ENCODE measurements around the gene GABRA5. TPM values are rescaled to one million over a fixed set of nuclear protein-coding genes. Genes with fewer than 3 reads are reported as not detected.

Gene GABRA5
- 0.06 TPM for total RNA-seq

DNA sequence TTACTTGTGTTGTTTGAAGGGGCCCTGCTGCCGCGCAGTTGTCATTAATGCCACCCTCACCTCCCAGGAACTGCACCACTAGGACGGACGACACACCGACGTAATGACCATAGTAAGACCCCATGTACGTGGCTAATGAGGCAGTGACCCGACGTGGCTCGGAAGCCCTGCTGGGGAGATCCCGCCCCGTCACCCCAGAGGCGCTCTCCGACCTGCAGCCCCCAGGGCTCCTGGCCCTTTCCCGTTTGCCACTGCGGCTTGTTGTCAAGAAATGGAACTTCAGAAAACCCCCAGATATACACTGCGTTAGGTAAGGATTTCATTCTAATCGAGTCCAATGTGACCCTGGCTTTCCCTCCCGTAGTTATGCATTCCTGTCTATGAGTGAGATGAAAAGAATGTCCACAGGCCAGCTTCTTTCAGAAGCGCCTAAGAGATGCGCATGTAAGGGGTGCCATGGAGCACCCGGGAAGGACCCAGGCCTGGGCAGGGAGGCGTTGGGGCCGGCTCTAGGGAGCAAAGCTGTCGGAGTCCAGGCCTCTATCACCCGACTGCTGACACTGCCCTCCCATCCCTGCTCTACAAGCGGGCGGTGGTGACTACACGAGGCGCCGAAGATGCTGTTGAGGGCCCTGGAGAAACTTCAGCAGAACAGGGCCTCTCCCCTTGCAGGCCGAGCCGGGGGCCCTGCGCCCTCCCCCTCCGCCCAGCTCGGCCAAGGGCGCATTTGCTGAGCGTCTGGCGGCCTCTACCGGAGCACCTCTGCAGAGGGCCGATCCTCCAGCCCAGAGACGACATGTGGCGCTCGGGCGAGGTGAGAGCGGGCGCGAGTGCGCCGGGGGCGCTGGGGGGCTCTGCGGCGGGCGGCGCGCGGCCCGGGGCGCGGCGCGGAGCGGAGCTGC, at the start of gene GABRA5:
TSS of gene GABRA5 (plus strand) at position 765 of the 902 bp plus-strand sequence. CDS start 2,187 bp downstream, outside the sequence.

DNA sequence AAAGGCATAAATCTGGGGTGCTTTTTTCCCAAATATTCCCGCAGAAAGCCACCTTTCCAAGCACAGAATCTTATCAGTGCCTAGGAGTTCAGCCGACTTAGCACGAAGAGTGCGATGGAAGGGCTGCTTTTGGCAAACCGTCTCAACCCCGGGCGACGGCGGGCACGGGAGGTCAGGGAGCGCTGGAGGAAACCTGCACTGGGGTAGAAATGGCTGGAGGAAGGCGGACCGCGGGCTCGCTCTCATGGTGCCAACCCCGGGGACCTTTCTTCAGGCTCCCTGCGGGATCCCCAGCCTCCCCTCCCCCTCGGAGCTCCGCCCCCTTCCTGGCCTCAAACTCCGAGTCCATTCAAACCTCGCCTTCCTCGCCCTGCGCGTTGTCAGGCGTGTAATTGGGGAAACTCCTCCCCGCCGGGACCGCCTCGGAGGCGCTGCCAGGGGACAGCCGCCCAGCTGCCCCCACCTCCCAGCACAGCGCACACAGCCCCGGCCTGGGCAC, 103.9 kb downstream of the GABRA5 start, which contains the start of gene GABRG3:
TSS of gene GABRG3 (plus strand) at position 470 of the 499 bp plus-strand sequence.

Other genes starting within 250 kb of the GABRA5 start
- 8.3 TPM for gene GABRB3, start 94.0 kb upstream of the GABRA5 start, total RNA-seq
- gene GABRG3, start 104.1 kb downstream of the GABRA5 start, total RNA-seq = 0.82 TPM

All from metanephros (tissue), 1 donor.